Mesenchymal stem cell (in vitro differentiated cells and primary cell): Measurements from ENCODE around the gene GMPPA.

Source experiments
- DNase-seq: peaks from one replicate; pipeline ENCODE4 v3.0.0-alpha.2; 2013
- H2AFZ ChIP-seq: one replicate; pipeline ENCODE4 v1.6.1; 2013; ENCODE audit warnings: low read depth, mild to moderate bottlenecking, control low read depth, inconsistent platforms, low read length, moderate library complexity
- H2AK5ac ChIP-seq: 2 replicates; pipeline ENCODE4 v1.6.1; 2013; ENCODE audit warnings: low read length, moderate library complexity, mild to moderate bottlenecking, inconsistent platforms; ENCODE audit not compliant: severe bottlenecking
- H2BK120ac ChIP-seq: one replicate; pipeline ENCODE4 v1.6.1; 2013; ENCODE audit warnings: low read depth, mild to moderate bottlenecking, inconsistent platforms, low read length, moderate library complexity
- H2BK12ac ChIP-seq, 2 experiments: one replicate each; pipeline ENCODE4 v1.6.1; 2013; ENCODE audit warnings: inconsistent platforms in 2 of 2, low read length in 2 of 2, mild to moderate bottlenecking in 2 of 2, moderate library complexity in 2 of 2, control low read depth in 1 of 2
- H2BK15ac ChIP-seq: one replicate; pipeline ENCODE4 v1.6.1; 2013; ENCODE audit warnings: mild to moderate bottlenecking, low read depth, inconsistent platforms; ENCODE audit not compliant: poor library complexity, severe bottlenecking
- H2BK5ac ChIP-seq: 2 replicates; pipeline ENCODE4 v1.6.1; 2013; ENCODE audit warnings: low read depth, mild to moderate bottlenecking, low read length, control low read depth, inconsistent platforms; ENCODE audit not compliant: poor library complexity, severe bottlenecking
- H3K14ac ChIP-seq, 2 experiments: one replicate each; pipeline ENCODE4 v1.6.1; 2013; ENCODE audit warnings: inconsistent platforms in 2 of 2, low read length in 2 of 2, control low read depth in 1 of 2, mild to moderate bottlenecking in 1 of 2, moderate library complexity in 1 of 2
- H3K18ac ChIP-seq, 2 experiments: one replicate each; pipeline ENCODE4 v1.6.1; 2013; ENCODE audit warnings: inconsistent platforms in 2 of 2, low read length in 2 of 2, control low read depth in 1 of 2, low read depth in 1 of 2, mild to moderate bottlenecking in 1 of 2
- H3K23ac ChIP-seq, 2 experiments: one replicate each; pipeline ENCODE4 v1.6.1; 2013; ENCODE audit warnings: inconsistent platforms in 2 of 2, low read length in 2 of 2, mild to moderate bottlenecking in 2 of 2, moderate library complexity in 2 of 2, control low read depth in 1 of 2
- H3K27ac ChIP-seq: 2 replicates; pipeline ENCODE4 v1.5.1; 2013; ENCODE audit warnings: mild to moderate bottlenecking, moderate library complexity, low read length, control low read depth, inconsistent platforms; ENCODE audit not compliant: poor library complexity, severe bottlenecking
- H3K27me3 ChIP-seq, 2 experiments: 2 replicates each; pipeline versions ENCODE4 v1.6.1 to v1.7.0; 2013; ENCODE audit warnings: low read length in 2 of 2, mild to moderate bottlenecking in 2 of 2, moderate library complexity in 2 of 2, control low read depth in 1 of 2, inconsistent platforms in 1 of 2; ENCODE audit not compliant: control insufficient read depth in 1 of 2, insufficient read depth in 1 of 2
- H3K36me3 ChIP-seq, 2 experiments: 2 replicates each; pipeline versions ENCODE4 v1.6.1 to v1.7.0; 2013; ENCODE audit warnings: low read length in 2 of 2, control low read depth in 1 of 2, inconsistent platforms in 1 of 2, low read depth in 1 of 2, mild to moderate bottlenecking in 1 of 2; ENCODE audit not compliant: insufficient read depth in 2 of 2, control insufficient read depth in 1 of 2
- H3K4ac ChIP-seq, 2 experiments: one replicate each; pipeline ENCODE4 v1.6.1; 2013; ENCODE audit warnings: inconsistent platforms in 2 of 2, low read length in 2 of 2, mild to moderate bottlenecking in 2 of 2, moderate library complexity in 2 of 2, control low read depth in 1 of 2, low read depth in 1 of 2
- H3K4me1 ChIP-seq: 2 replicates; pipeline ENCODE4 v1.6.1; 2013; ENCODE audit warnings: low read depth, low read length, control low read depth; ENCODE audit not compliant: control insufficient read depth, insufficient read depth
- H3K4me2 ChIP-seq: 2 replicates; pipeline ENCODE4 v1.6.1; 2013; ENCODE audit warnings: low read length, mild to moderate bottlenecking, inconsistent platforms; ENCODE audit not compliant: poor library complexity, severe bottlenecking
- H3K4me3 ChIP-seq, 2 experiments: 2 replicates each; pipeline versions ENCODE4 v1.5.1 to v1.7.0; 2013; ENCODE audit warnings: low read length in 2 of 2, mild to moderate bottlenecking in 2 of 2, control low read depth in 1 of 2, low read depth in 1 of 2; ENCODE audit not compliant: insufficient read depth in 1 of 2
- H3K79me1 ChIP-seq: replicated peaks from 2 replicates; pipeline ENCODE4 v1.6.1; 2013; ENCODE audit warnings: mild to moderate bottlenecking, control low read depth, low read length, inconsistent platforms; ENCODE audit not compliant: poor library complexity, severe bottlenecking
- H3K9ac ChIP-seq: 2 replicates; pipeline ENCODE4 v1.7.0; 2013; ENCODE audit warnings: mild to moderate bottlenecking, low read length, moderate library complexity
- H3K9me3 ChIP-seq: 2 replicates; pipeline ENCODE4 v1.7.0; 2013; ENCODE audit warnings: mild to moderate bottlenecking, low read length; ENCODE audit not compliant: control insufficient read depth
- H4K8ac ChIP-seq: one replicate; pipeline ENCODE4 v1.6.1; 2013; ENCODE audit warnings: inconsistent platforms, mild to moderate bottlenecking, low read length, moderate library complexity
- H4K91ac ChIP-seq: one replicate; pipeline ENCODE4 v1.6.1; 2013; ENCODE audit warnings: mild to moderate bottlenecking, low read length, inconsistent platforms
- WGBS: methylation state at CpG from one replicate; pipeline ENCODE4 v1.1.7; 2013; ENCODE audit warnings: mixed read lengths; 5-methylcytosine and 5-hydroxymethylcytosine counted together

GMPPA gene

GRCh38 chr2:219545295-219545942, 46.7 kb downstream of the GMPPA start:
- Histone ChIP-seq H2AFZ (no peak overlapping the region), H2AK5ac (no peak overlapping the region), H2BK12ac (no peak overlapping the region), H3K23ac (peak overlapping the region in 1 of 2 experiments; percentile 51), H3K4me1 (peaks cover 16% of the 10 kb centered on the region), H3K27me3 (peaks cover 0 to 3% of the 10 kb centered on the region in 2 experiments), H3K4ac (no peak overlapping the region), H2BK5ac (no peak overlapping the region), H3K4me2 (no peak overlapping the region), H2BK120ac (no peak overlapping the region), H3K14ac (no peak overlapping the region), H3K9ac (no peak overlapping the region), H3K36me3 (peaks cover 30 to 33% of the 10 kb centered on the region in 2 experiments), H4K8ac (no peak overlapping the region), H3K18ac (no peak overlapping the region), H3K79me1 (peaks cover 10% of the 10 kb centered on the region), H3K27ac (no peak overlapping the region), H4K91ac (no peak overlapping the region), H3K9me3 (no peaks in the 10 kb centered on the region), H2BK15ac (no peak overlapping the region), H3K4me3 (no peak overlapping the region)
- DNase-seq, result no peak
- 87% methylated on average over 3 of the region's 3 CpGs for WGBS

GRCh38 chr2:219545943-219546352, 47.3 kb downstream of the GMPPA start:
- peaks cover 0 to 3% of the 10 kb centered on the region in 2 experiments for H3K27me3 ChIP-seq
- H3K9ac ChIP-seq, result no peak overlapping the region
- peaks cover 17% of the 10 kb centered on the region for H3K4me1 ChIP-seq
- 59% methylated on average over 4 of the region's 4 CpGs for WGBS
- H4K91ac ChIP-seq, result no peak overlapping the region
- no peak overlapping the region for H2BK5ac ChIP-seq
- no peak for DNase-seq
- no peak overlapping the region for H2AK5ac ChIP-seq
- H3K27ac ChIP-seq, result no peak overlapping the region
- no peak overlapping the region for H2AFZ ChIP-seq
- H2BK15ac ChIP-seq, result no peak overlapping the region
- no peak overlapping the region for H3K23ac ChIP-seq
- H3K4me2 ChIP-seq, result no peak overlapping the region
- no peak overlapping the region for H3K4ac ChIP-seq
- H3K18ac ChIP-seq, result no peak overlapping the region
- no peak overlapping the region for H2BK12ac ChIP-seq
- H2BK120ac ChIP-seq, result no peak overlapping the region
- no peak overlapping the region for H4K8ac ChIP-seq
- H3K9me3 ChIP-seq, result no peaks in the 10 kb centered on the region
- peaks cover 28 to 30% of the 10 kb centered on the region in 2 experiments for H3K36me3 ChIP-seq
- H3K14ac ChIP-seq, result no peak overlapping the region
- H3K4me3 ChIP-seq, result no peak overlapping the region
- peaks cover 6% of the 10 kb centered on the region for H3K79me1 ChIP-seq

- no peaks in the 10 kb centered on the region for H3K9me3 ChIP-seq
- peaks cover 22% of the 10 kb centered on the region for H3K4me1 ChIP-seq
- no peak overlapping the region for H3K9ac ChIP-seq
- H2BK120ac ChIP-seq, result no peak overlapping the region
- H3K23ac ChIP-seq, result no peak overlapping the region
- no peak overlapping the region for H2BK12ac ChIP-seq
- no peak overlapping the region for H2BK15ac ChIP-seq
- H4K8ac ChIP-seq, result no peak overlapping the region
- no peak for DNase-seq
- WGBS, result 96% methylated on average over 26 of the region's 26 CpGs
- H4K91ac ChIP-seq, result no peak overlapping the region
- H3K4ac ChIP-seq, result no peak overlapping the region
- H2AK5ac ChIP-seq, result no peak overlapping the region
- no peak overlapping the region for H3K18ac ChIP-seq
- no peak overlapping the region for H3K27ac ChIP-seq
- no peak overlapping the region for H3K4me2 ChIP-seq
- no peak overlapping the region for H2AFZ ChIP-seq
- H3K14ac ChIP-seq, result no peak overlapping the region
- no peak overlapping the region for H3K4me3 ChIP-seq
- H3K36me3 ChIP-seq, result peaks cover 18 to 23% of the 10 kb centered on the region in 2 experiments
- H2BK5ac ChIP-seq, result no peak overlapping the region
- peaks cover 3 to 6% of the 10 kb centered on the region in 2 experiments for H3K27me3 ChIP-seq
- H3K79me1 ChIP-seq, result no peaks in the 10 kb centered on the region
Observed at GRCh38 chr2:219547621-219548020, 48.9 kb downstream of the GMPPA start.

- DNase-seq, result no peak
- Histone ChIP-seq H3K4ac (no peak overlapping the region), H3K36me3 (peaks cover 18 to 23% of the 10 kb centered on the region in 2 experiments), H3K9ac (no peak overlapping the region), H2AFZ (no peak overlapping the region), H4K91ac (no peak overlapping the region), H3K4me1 (peaks cover 26% of the 10 kb centered on the region), H3K27ac (no peak overlapping the region), H3K4me3 (no peak overlapping the region), H3K27me3 (peaks cover 13 to 14% of the 10 kb centered on the region in 2 experiments), H3K23ac (no peak overlapping the region), H2BK12ac (no peak overlapping the region), H3K4me2 (no peak overlapping the region), H3K79me1 (no peaks in the 10 kb centered on the region), H2BK120ac (no peak overlapping the region), H3K18ac (no peak overlapping the region), H2BK5ac (no peak overlapping the region), H3K14ac (no peak overlapping the region), H3K9me3 (no peaks in the 10 kb centered on the region), H4K8ac (no peak overlapping the region), H2BK15ac (no peak overlapping the region), H2AK5ac (no peak overlapping the region)
- 96% methylated on average over 18 of the region's 18 CpGs for WGBS
Observed at GRCh38 chr2:219548990-219549389, 50.3 kb downstream of the GMPPA start.
